ENCODE data around the gene PHF21B.

The PHF21B gene

GRCh38 chr22:44895296-44896055, 114.3 kb downstream of the PHF21B start:
- peak; percentile 63 for DNase-seq (ENCODE audit: low spot score)
- Histone ChIP-seq H3K27ac (no peak overlapping the region), H3K4me3 (no peak overlapping the region)
- no peak for TF ChIP-seq CTCF (IDR thresholded peaks at IDR 0.05)

GRCh38 chr22:44894782-44895181, 115.0 kb downstream of the PHF21B start:
- no peak overlapping the region for H3K4me3 ChIP-seq

GRCh38 chr22:44894321-44894720, 115.5 kb downstream of the PHF21B start:
- no peak for TF ChIP-seq CTCF (IDR thresholded peaks at IDR 0.05)
- Histone ChIP-seq H3K4me3 (no peak overlapping the region), H3K27ac (no peak overlapping the region)
- DNase-seq (ENCODE audit: low spot score): peak; percentile 26

More at GRCh38 chr22:44894782-44895181, 115.0 kb downstream of the PHF21B start:
- DNase-seq (ENCODE audit: low spot score): peak; percentile 61
- H3K27ac ChIP-seq: no peak overlapping the region
- no peak for TF ChIP-seq CTCF (IDR thresholded peaks at IDR 0.05)

GRCh38 chr22:44893731-44894080, 116.1 kb downstream of the PHF21B start:
- no peak for TF ChIP-seq CTCF (IDR thresholded peaks at IDR 0.05)
- no peak overlapping the region for H3K27ac ChIP-seq
- peak; percentile 38 for DNase-seq (ENCODE audit: low spot score)

GRCh38 chr22:44892803-44893730, 116.7 kb downstream of the PHF21B start:
- Histone ChIP-seq H3K4me3 (no peak overlapping the region), H3K27ac (no peak overlapping the region)
- TF ChIP-seq CTCF (IDR thresholded peaks at IDR 0.05): no peak
- DNase-seq (ENCODE audit: low spot score): peak; percentile 47

More at GRCh38 chr22:44893731-44894080, 116.1 kb downstream of the PHF21B start:
- H3K4me3 ChIP-seq: no peak overlapping the region

GRCh38 chr22:44892243-44892642, 117.6 kb downstream of the PHF21B start:
- H3K27ac ChIP-seq: no peak overlapping the region
- peak; percentile 58 for DNase-seq (ENCODE audit: low spot score)
- no peak overlapping the region for H3K4me3 ChIP-seq
- TF ChIP-seq CTCF (IDR thresholded peaks at IDR 0.05): no peak

Measured in coronary artery (tissue), 2 donors.